HG03432 (cell line): ENCODE results near the gene CSMD2.

Experiments
- ATAC-seq: cut with Tn5 transposase; IDR thresholded peaks from one replicate; pipeline ENCODE4 v1.9.1; 2021; ENCODE audit warnings: mild to moderate bottlenecking, moderate library complexity; ENCODE audit not compliant: unreplicated experiment

The CSMD2 gene

GRCh38 chr1:33703464-33703863 is 461.6 kb downstream of the CSMD2 start:
- no peak for ATAC-seq

- no peak for ATAC-seq
Measured at GRCh38 chr1:33698361-33699035, 466.5 kb downstream of the CSMD2 start.

GRCh38 chr1:33697816-33698215 is 467.2 kb downstream of the CSMD2 start:
- no peak for ATAC-seq

- no peak for ATAC-seq
Measured at GRCh38 chr1:33696962-33697361, 468.1 kb downstream of the CSMD2 start.

- ATAC-seq, result no peak
Measured at GRCh38 chr1:33696311-33696710, 468.7 kb downstream of the CSMD2 start.

- ATAC-seq, result no peak
Measured at GRCh38 chr1:33692206-33693188, 472.5 kb downstream of the CSMD2 start.

- ATAC-seq, result no peak
Measured at GRCh38 chr1:33687000-33687399, 478.0 kb downstream of the CSMD2 start.

- no peak for ATAC-seq
Measured at GRCh38 chr1:33686551-33686950, 478.5 kb downstream of the CSMD2 start.

GRCh38 chr1:33685256-33685655 is 479.8 kb downstream of the CSMD2 start:
- ATAC-seq, result no peak

GRCh38 chr1:33684396-33685179 is 480.4 kb downstream of the CSMD2 start:
- no peak for ATAC-seq

- no peak for ATAC-seq
Measured at GRCh38 chr1:33683913-33684312, 481.1 kb downstream of the CSMD2 start.

GRCh38 chr1:33682371-33682770 is 482.7 kb downstream of the CSMD2 start:
- ATAC-seq, result no peak

- no peak for ATAC-seq
Measured at GRCh38 chr1:33680281-33680840, 484.7 kb downstream of the CSMD2 start.

GRCh38 chr1:33670567-33670966 is 494.5 kb downstream of the CSMD2 start:
- no peak for ATAC-seq

- ATAC-seq, result no peak
Measured at GRCh38 chr1:33668695-33669094, 496.3 kb downstream of the CSMD2 start.

GRCh38 chr1:33667386-33668282 is 497.4 kb downstream of the CSMD2 start:
- no peak for ATAC-seq

GRCh38 chr1:33666616-33667015 is 498.4 kb downstream of the CSMD2 start:
- ATAC-seq, result no peak

GRCh38 chr1:33661811-33662454 is 503.1 kb downstream of the CSMD2 start:
- no peak for ATAC-seq

- ATAC-seq, result no peak
Measured at GRCh38 chr1:33660956-33661355, 504.1 kb downstream of the CSMD2 start.
